ENCODE results near the gene DEFB132. TPM values are rescaled to one million over a fixed set of nuclear protein-coding genes. Genes with fewer than 3 reads are reported as not detected.
A peak's percentile ranks its signal among the peaks of the same experiment; 100 is the strongest.
"Not testable (repeated sequence)": the region's sequence is repeated elsewhere in the genome, so short reads cannot be mapped to it uniquely, and the experiment has no call there.

Gene DEFB132
- total and polyA plus RNA-seq, 4 experiments from 2014 or later = not detected

- H3K27me3 Mint-ChIP-seq = peaks cover 2 to 4% of the 10 kb centered on the region in 2 donors
- H3K4me3 Mint-ChIP-seq = no peak overlapping the region
- Histone ChIP-seq H3K4me3 (ENCODE audit: low read length in 2 of 2) (no peak overlapping the region), H3K27me3 (ENCODE audit: insufficient read depth, low read length) (no peaks in the 10 kb centered on the region), H3K36me3 (ENCODE audit: insufficient read depth, low read length) (no peaks in the 10 kb centered on the region), H3K9me3 (ENCODE audit: control insufficient read depth in 1 of 2, low read length in 2 of 2) (no peaks in the 10 kb centered on the region), H3K27ac (ENCODE audit: low read depth, low read length) (no peak overlapping the region), H3K4me1 (ENCODE audit: insufficient read depth, low read length) (peaks cover 6% of the 10 kb centered on the region)
- intact Hi-C loops (cut with micrococcal nuclease) = no loop called here
- peaks cover 0 to 2% (median 0%) of the 10 kb centered on the region in 8 donors for H3K9me3 Mint-ChIP-seq
- H3K27ac Mint-ChIP-seq = no peak overlapping the region
- ChIA-PET POLR2A (ENCODE audit: partially characterized antibody) (no interaction called here), CTCF (ENCODE audit: partially characterized antibody) (interaction anchor here (1.6 kb wide), 1 partner anchor 24 kb away, joined by 4 read pairs; no protein-coding TSS in a partner anchor)
- no peaks in the 10 kb centered on the region for H3K36me3 Mint-ChIP-seq
- DNase-seq = no peak
- peaks cover 4 to 12% (median 7%) of the 10 kb centered on the region in 4 donors for H3K4me1 Mint-ChIP-seq
These were observed 14.6 kb upstream of the DEFB132 start for GRCh38 chr20:242905-243304.

GRCh38 chr20:251354-251753 is 6.2 kb upstream of the DEFB132 start:
- H3K27ac Mint-ChIP-seq = peak overlapping the region in 1 of 7 donors; percentile 7
- DNase-seq = no peak
- peaks cover 6 to 9% (median 8%) of the 10 kb centered on the region in 4 donors for H3K4me1 Mint-ChIP-seq
- no peaks in the 10 kb centered on the region for H3K27me3 Mint-ChIP-seq
- H3K36me3 Mint-ChIP-seq = no peaks in the 10 kb centered on the region
- peaks cover 0 to 2% (median 0%) of the 10 kb centered on the region in 8 donors for H3K9me3 Mint-ChIP-seq
- no peak overlapping the region for H3K4me3 Mint-ChIP-seq
- ChIA-PET CTCF (ENCODE audit: partially characterized antibody) (no interaction called here), POLR2A (ENCODE audit: partially characterized antibody) (no interaction called here)
- H3K4me3 ChIP-seq (ENCODE audit: low read length in 2 of 2) = no peak overlapping the region
- no peak overlapping the region for H3K27ac ChIP-seq (ENCODE audit: low read depth, low read length)
- H3K9me3 ChIP-seq (ENCODE audit: control insufficient read depth in 1 of 2, low read length in 2 of 2) = no peaks in the 10 kb centered on the region
- H3K27me3 ChIP-seq (ENCODE audit: insufficient read depth, low read length) = no peaks in the 10 kb centered on the region
- no peaks in the 10 kb centered on the region for H3K4me1 ChIP-seq (ENCODE audit: insufficient read depth, low read length)
- intact Hi-C loops (cut with micrococcal nuclease) = no loop called here
- no peaks in the 10 kb centered on the region for H3K36me3 ChIP-seq (ENCODE audit: insufficient read depth, low read length)

GRCh38 chr20:252801-253200 is 4.7 kb upstream of the DEFB132 start:
- Mint-ChIP-seq H3K36me3 (no peaks in the 10 kb centered on the region), H3K27ac (no peak overlapping the region), H3K9me3 (no peaks in the 10 kb centered on the region), H3K4me1 (peaks cover 6 to 9% (median 8%) of the 10 kb centered on the region in 4 donors), H3K4me3 (no peak overlapping the region), H3K27me3 (no peaks in the 10 kb centered on the region)
- Histone ChIP-seq H3K27me3 (ENCODE audit: insufficient read depth, low read length) (no peaks in the 10 kb centered on the region), H3K4me1 (ENCODE audit: insufficient read depth, low read length) (no peaks in the 10 kb centered on the region), H3K27ac (ENCODE audit: low read depth, low read length) (no peak overlapping the region), H3K9me3 (ENCODE audit: control insufficient read depth in 1 of 2, low read length in 2 of 2) (no peaks in the 10 kb centered on the region), H3K4me3 (ENCODE audit: low read length in 2 of 2) (no peak overlapping the region), H3K36me3 (ENCODE audit: insufficient read depth, low read length) (no peaks in the 10 kb centered on the region)
- ChIA-PET POLR2A (ENCODE audit: partially characterized antibody) (no interaction called here), CTCF (ENCODE audit: partially characterized antibody) (interaction anchor here (1.1 to 1.4 kb wide), 2 partner anchors 13 to 78 kb away, joined by 3 read pairs; no protein-coding TSS in a partner anchor)
- DNase-seq = no peak
- intact Hi-C loops (cut with micrococcal nuclease) = no loop called here

- H3K27ac Mint-ChIP-seq = peak overlapping the region in 1 of 7 donors; percentile 74
- H3K27ac ChIP-seq (ENCODE audit: low read depth, low read length); H3K36me3 ChIP-seq (ENCODE audit: insufficient read depth, low read length); H3K9me3 Mint-ChIP-seq; H3K9me3 ChIP-seq (ENCODE audit: control insufficient read depth in 1 of 2, low read length in 2 of 2); DNase-seq; H3K4me1 ChIP-seq (ENCODE audit: insufficient read depth, low read length); H3K36me3 Mint-ChIP-seq; H3K4me3 ChIP-seq (ENCODE audit: low read length in 2 of 2); POLR2A ChIA-PET (ENCODE audit: partially characterized antibody); H3K27me3 Mint-ChIP-seq; H3K27me3 ChIP-seq (ENCODE audit: insufficient read depth, low read length); intact Hi-C loops (cut with micrococcal nuclease); H3K4me3 Mint-ChIP-seq: not testable (repeated sequence)
- CTCF ChIA-PET (ENCODE audit: partially characterized antibody) = interaction anchor here (1.4 kb wide), 1 partner anchor 13 kb away, joined by 3 read pairs; no protein-coding TSS in a partner anchor
- peaks cover 6 to 14% (median 10%) of the 10 kb centered on the region in 4 donors for H3K4me1 Mint-ChIP-seq
These were observed 4.1 kb upstream of the DEFB132 start for GRCh38 chr20:253447-253846.

GRCh38 chr20:258269-258858 is 840 bp downstream of the DEFB132 start:
- no peaks in the 10 kb centered on the region for H3K4me1 ChIP-seq (ENCODE audit: insufficient read depth, low read length)
- no peak overlapping the region for H3K4me3 ChIP-seq (ENCODE audit: low read length in 2 of 2)
- H3K27ac Mint-ChIP-seq = no peak overlapping the region
- H3K27me3 ChIP-seq (ENCODE audit: insufficient read depth, low read length) = no peaks in the 10 kb centered on the region
- H3K4me3 Mint-ChIP-seq = peak overlapping the region in 1 of 8 donors; percentile 21
- H3K4me1 Mint-ChIP-seq = peaks cover 0 to 14% (median 8%) of the 10 kb centered on the region in 4 donors
- no peak overlapping the region for H3K27ac ChIP-seq (ENCODE audit: low read depth, low read length)
- ChIA-PET CTCF (ENCODE audit: partially characterized antibody) (interaction anchor here (0.7 to 3.1 kb wide), 6 partner anchors 8 to 72 kb away, joined by 3 to 35 read pairs (median 4); no protein-coding TSS in a partner anchor), POLR2A (ENCODE audit: partially characterized antibody) (interaction anchor here (0.9 to 1.0 kb wide), 2 partner anchors 8 to 72 kb away, joined by 3 read pairs; no protein-coding TSS in a partner anchor)
- H3K36me3 Mint-ChIP-seq = no peaks in the 10 kb centered on the region
- no peaks in the 10 kb centered on the region for H3K36me3 ChIP-seq (ENCODE audit: insufficient read depth, low read length)
- H3K9me3 ChIP-seq (ENCODE audit: control insufficient read depth in 1 of 2, low read length in 2 of 2) = no peaks in the 10 kb centered on the region
- H3K9me3 Mint-ChIP-seq = no peaks in the 10 kb centered on the region
- no peak for DNase-seq
- intact Hi-C loops (cut with micrococcal nuclease) = no loop called here
- peaks cover 0 to 15% of the 10 kb centered on the region in 2 donors for H3K27me3 Mint-ChIP-seq

GRCh38 chr20:258963-259362 is 1.4 kb downstream of the DEFB132 start:
- Mint-ChIP-seq H3K4me3 (no peak overlapping the region), H3K27me3 (peaks cover 0 to 15% of the 10 kb centered on the region in 2 donors), H3K4me1 (peaks cover 0 to 14% (median 8%) of the 10 kb centered on the region in 4 donors), H3K9me3 (no peaks in the 10 kb centered on the region), H3K27ac (peak overlapping the region in 1 of 7 donors; percentile 28), H3K36me3 (no peaks in the 10 kb centered on the region)
- H3K27me3 ChIP-seq (ENCODE audit: insufficient read depth, low read length) = no peaks in the 10 kb centered on the region
- H3K4me1 ChIP-seq (ENCODE audit: insufficient read depth, low read length) = no peaks in the 10 kb centered on the region
- no peak overlapping the region for H3K4me3 ChIP-seq (ENCODE audit: low read length in 2 of 2)
- no peaks in the 10 kb centered on the region for H3K36me3 ChIP-seq (ENCODE audit: insufficient read depth, low read length)
- intact Hi-C loops (cut with micrococcal nuclease) = no loop called here
- ChIA-PET CTCF (ENCODE audit: partially characterized antibody) (interaction anchor here (0.7 to 3.1 kb wide), 6 partner anchors 8 to 71 kb away, joined by 3 to 35 read pairs (median 3); no protein-coding TSS in a partner anchor), POLR2A (ENCODE audit: partially characterized antibody) (interaction anchor here (0.7 to 1.0 kb wide), 2 partner anchors 10 to 71 kb away, joined by 3 to 6 read pairs; no protein-coding TSS in a partner anchor)
- no peak overlapping the region for H3K27ac ChIP-seq (ENCODE audit: low read depth, low read length)
- no peaks in the 10 kb centered on the region for H3K9me3 ChIP-seq (ENCODE audit: control insufficient read depth in 1 of 2, low read length in 2 of 2)
- DNase-seq = no peak

GRCh38 chr20:259981-260380 is 2.5 kb downstream of the DEFB132 start:
- DNase-seq = no peak
- H3K4me1 ChIP-seq (ENCODE audit: insufficient read depth, low read length) = no peaks in the 10 kb centered on the region
- Mint-ChIP-seq H3K9me3 (no peaks in the 10 kb centered on the region), H3K36me3 (no peaks in the 10 kb centered on the region), H3K4me1 (peaks cover 0 to 14% (median 8%) of the 10 kb centered on the region in 4 donors), H3K27ac (no peak overlapping the region), H3K27me3 (peaks cover 0 to 15% of the 10 kb centered on the region in 2 donors), H3K4me3 (no peak overlapping the region)
- no peaks in the 10 kb centered on the region for H3K27me3 ChIP-seq (ENCODE audit: insufficient read depth, low read length)
- H3K9me3 ChIP-seq (ENCODE audit: control insufficient read depth in 1 of 2, low read length in 2 of 2) = no peaks in the 10 kb centered on the region
- POLR2A ChIA-PET (ENCODE audit: partially characterized antibody) = interaction anchor here (0.6 kb wide), 1 partner anchor 39 kb away, joined by 3 read pairs; no protein-coding TSS in a partner anchor
- no peak overlapping the region for H3K4me3 ChIP-seq (ENCODE audit: low read length in 2 of 2)
- CTCF ChIA-PET (ENCODE audit: partially characterized antibody) = interaction anchor here (3.1 kb wide), 1 partner anchor 70 kb away, joined by 35 read pairs; no protein-coding TSS in a partner anchor
- no peak overlapping the region for H3K27ac ChIP-seq (ENCODE audit: low read depth, low read length)
- H3K36me3 ChIP-seq (ENCODE audit: insufficient read depth, low read length) = no peaks in the 10 kb centered on the region
- intact Hi-C loops (cut with micrococcal nuclease) = no loop called here

All from CD4-positive, alpha-beta memory T cell (primary cell).